EL (cell line): Measurements from ENCODE around the gene APOL2.
"Not testable (repeated sequence)": the region's sequence is repeated elsewhere in the genome, so short reads cannot be mapped to it uniquely, and the experiment has no call there.

Experiments used
- DNase-seq: peaks from one replicate; pipeline ENCODE4 v3.0.0-alpha.2; 2016

Gene APOL2

DNA sequence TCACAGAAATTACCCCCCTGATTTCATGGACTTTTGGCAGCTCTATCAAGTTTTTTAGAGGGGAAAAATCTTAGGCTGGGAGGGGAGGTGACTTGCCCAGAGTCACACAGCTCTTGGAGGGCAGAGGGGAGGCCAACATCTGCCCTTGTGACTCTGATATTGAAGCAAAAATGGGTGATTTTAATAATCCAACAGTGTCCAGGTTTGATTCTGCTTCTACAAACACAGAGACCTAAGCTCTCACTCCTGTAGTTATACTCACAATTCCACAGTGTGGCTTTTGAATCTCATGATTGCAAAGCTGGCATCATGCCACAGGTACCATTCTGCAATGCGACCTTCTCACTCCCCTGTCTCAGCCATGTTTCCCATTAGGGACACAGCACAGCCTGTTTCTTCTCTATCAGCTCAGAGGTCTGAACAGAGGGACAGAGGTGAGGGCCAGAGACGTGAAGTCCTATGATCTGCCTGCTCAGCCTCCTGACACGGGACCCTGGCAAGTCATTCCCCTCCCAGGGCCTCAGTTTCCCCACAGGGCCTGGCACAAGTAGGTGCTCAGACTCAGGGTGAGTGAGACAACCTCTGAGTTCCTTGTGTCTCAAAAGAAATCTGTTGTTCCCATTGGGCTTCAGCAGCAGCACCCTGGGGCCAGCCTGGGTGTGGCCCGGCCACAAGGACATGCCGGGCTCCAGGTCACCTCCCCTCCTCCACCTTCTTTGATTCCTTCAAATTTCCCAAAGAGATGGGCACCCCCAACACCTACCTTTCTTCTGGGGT is 766 bp downstream of the APOL2 start:
- DNase-seq, result no peak

DNA sequence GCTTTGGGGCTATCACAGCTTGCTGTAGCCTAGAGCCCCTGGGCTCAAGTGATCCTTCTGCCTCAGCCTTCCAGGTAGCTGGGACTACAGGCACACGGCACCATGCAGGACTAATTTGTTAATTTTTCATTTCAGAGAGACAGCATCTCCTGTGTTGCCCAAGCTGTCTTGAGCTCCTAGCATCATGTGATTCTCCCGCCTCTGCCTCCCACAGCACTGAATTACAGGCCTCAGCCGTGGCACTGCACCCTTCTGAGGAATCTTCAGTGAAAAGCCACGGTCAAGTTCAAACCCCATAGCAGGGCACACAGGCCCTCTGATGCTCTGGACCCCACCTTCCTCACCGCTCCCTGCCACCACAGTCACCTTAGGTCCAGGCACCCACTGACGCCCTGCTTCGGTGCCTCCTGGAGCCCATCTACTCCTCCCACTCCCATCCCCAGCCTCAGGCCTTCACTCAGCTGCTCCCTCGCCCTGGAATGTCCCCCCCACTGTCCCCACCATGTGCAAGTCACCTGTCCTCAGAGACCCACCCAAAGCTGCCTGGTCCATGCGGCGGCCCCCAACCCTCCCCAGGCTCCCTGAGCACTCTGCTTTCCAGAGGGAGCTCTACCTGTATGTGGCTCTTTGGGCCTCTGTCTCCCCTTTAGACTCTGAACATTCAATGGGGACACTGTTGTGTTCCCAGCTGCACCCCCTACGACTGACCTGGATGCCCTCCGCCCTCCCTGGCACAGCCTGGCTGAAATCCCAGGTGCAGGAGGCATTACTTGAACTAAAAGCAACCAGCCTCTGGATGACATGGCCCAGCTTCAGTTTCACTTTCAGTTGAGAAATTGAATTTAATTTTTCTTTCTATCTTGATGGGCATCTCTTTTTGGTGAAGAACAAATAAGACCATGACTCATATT is 1.6 kb downstream of the APOL2 start:
- no peak for DNase-seq

DNA sequence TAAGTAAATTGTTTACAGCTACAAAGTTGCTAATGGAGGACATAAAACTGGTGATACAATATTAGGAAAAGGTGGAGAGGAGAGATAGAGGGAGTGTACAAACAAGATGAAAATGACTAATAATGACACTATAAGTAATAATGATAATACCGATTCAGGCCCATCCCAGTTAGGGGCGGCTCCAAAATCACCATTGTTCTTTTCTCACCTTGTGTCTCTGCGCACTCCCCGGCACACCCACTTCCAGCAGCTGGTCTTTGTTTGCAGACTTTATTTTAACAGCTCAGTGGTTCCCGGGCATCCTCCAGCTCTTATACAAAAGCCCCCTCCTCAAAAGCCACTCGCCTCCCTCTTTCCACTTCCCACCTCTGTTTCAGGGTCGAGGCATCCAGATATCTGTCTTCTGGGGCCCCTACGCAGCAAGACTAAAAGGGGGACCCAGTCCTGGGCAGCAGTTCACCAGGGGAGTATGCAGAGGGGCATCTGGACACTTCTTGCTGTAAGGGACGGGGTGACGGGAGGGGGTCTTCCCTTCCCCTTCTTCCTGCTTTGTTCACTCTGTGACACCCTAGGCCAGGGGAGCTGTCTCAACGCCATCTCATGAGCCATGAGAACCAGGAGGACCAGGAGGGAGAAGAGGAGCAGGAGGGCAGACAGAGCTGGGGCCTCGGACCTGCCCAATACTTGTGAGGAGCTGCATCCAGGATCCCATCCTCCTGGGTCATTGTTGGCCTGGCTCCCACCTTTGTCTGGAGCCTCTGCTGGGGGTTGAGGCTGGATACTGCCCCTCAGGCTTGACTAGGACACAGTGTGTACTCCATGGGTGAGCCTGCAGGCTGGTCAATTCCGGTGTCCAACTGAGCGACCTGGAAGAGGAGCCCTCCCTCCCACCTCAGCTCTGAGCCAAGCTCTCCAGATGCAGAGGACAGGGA is 2.7 kb downstream of the APOL2 start:
- no peak for DNase-seq

DNA sequence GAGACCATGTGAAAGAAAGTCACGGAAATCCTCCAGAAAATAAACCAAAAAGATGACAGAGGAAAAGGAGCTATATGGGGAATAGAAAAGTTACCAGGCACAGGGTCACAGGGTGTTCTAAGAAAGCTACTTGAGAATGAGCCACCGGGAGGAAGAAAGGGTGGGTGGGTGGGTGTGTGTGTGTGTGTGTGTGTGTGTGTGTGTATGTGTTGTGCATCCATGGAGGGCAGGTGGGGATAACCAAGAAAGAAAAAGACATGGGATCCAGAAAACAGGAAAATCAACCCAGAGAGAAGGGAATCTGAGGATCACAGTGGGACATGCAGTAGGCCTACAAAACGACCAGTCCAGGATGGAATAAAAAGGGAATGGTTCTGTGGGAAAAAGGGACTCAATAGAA is 3.7 kb downstream of the APOL2 start:
- no peak for DNase-seq

DNA sequence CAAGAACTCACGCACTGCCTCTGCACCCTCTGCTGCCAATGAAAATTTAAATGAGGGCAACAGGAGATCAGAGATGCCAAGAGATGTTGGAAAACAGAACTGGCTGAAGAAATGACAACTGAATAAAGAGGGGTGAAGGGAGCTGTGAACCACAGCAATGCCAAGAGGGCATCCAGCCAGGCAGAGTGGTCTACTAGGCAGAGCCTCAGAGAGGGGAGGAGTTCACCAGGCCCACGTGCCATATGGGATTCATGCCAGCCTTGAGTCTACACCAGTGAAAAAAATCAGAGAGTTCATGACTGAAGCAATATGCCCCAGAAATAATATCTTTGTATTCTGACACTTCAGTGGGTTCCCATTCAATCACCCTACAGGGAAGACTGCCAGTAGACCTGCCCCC is 4.4 kb downstream of the APOL2 start:
- DNase-seq, result no peak

DNA sequence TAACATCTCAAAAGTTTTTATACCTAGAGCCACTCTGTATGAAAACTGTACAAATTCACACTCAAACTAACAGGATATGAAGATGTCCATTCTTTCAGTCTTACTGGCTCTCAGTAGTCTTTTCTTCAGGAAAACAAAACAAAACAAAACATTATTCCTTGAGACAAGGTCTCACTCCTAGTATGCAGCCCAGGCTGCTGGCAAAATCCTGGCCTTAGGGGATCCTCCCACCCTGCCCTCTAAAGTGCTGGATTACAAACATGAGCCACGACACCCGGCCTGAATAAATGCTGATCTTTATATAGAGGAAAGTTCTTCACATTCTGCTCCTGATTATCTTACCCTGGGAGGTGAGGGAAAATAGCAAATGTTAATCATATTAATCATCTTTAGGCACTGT is 5.1 kb downstream of the APOL2 start:
- no peak for DNase-seq

DNA sequence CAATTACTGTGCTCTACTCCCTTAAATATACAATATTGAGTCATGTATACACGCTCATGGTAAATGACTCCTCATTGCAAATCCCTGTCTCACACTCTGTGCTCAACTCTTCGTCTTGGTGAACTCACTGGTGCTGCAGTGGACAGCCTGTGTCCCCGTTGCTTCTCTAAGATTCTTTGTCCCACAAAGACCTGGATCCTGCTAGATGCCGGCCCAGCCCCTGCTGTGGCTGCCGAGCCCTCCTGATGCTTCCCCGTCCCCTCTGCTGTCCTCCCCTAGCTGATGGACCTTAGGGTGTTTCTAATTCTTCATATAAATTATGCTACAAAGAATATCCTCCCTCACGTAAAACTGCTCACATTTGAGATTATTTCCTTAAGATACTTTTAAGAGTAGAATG is 5.5 kb downstream of the APOL2 start:
- DNase-seq, result no peak

DNA sequence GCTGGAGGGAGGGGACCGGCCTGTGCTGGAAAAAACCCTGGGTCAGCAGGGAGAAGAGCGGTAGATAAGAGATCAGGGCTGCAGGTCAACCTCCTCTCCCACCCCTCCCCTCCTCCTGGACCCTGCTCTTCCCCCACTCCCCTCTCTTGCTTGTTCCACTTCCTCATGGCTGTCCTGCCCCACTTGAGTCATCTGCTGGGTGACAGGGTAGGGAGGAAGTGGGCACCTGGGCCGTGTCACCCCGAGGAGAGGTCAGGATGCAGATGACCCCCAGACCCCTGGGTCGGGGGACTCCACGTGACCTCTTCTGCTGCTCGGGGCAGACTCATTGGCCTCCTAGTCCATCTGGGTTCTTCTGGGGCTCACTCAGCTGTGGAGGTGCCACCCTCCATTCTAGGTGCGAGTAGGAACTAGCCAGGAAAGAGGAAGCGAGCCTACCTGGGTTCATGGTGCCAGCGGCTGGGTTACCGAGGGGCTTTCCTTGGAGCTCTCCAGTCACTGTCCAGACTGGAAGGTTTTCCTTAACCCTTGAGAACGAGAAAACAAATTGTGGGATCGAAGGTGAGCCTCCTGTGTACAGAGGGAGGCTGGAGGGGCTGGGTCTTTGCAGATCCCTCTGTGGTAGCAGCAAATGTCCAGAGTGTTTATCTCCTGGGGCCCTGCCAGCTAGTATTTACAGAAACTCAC is 6.5 kb downstream of the APOL2 start:
- no peak for DNase-seq

DNA sequence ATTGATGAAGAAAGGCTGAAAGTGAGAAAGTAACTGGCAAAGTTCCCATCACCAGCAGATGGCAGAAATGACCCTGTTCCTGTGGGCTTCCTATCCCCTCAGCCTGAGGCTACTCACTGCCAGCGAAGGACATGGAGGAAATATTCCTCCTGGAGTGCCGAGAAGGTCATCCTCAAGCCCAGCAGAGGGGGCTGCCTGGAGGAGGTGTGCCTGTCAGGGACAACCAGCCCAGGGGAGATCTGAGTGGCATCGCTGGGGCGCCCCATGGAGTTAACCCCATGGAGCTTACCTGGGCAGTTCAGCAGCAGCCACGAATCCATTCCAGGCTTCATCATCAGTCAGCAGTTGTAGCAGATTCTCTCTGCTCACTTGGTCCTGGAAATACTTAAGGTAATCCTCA is 8.3 kb downstream of the APOL2 start:
- DNase-seq, result not testable (repeated sequence)

DNA sequence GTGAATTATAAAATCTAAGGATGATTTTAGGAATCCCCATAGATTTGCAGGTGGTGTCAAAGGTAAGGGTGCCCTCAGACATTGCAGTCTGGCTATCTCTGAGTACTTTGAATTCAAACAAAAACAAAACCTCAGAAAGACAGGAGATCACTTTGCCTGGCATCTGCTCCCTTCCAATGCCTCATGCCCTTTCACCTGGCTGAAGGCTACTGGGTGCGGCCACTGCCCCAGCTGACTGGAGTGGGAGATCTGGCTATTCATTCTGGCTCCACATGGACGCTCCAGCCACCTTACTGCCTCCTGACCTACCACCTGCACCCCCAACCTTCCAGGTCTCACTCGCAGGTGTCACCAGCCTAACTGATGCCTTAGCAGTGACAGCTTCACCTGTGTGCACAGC is 9.7 kb downstream of the APOL2 start:
- not testable (repeated sequence) for DNase-seq

DNA sequence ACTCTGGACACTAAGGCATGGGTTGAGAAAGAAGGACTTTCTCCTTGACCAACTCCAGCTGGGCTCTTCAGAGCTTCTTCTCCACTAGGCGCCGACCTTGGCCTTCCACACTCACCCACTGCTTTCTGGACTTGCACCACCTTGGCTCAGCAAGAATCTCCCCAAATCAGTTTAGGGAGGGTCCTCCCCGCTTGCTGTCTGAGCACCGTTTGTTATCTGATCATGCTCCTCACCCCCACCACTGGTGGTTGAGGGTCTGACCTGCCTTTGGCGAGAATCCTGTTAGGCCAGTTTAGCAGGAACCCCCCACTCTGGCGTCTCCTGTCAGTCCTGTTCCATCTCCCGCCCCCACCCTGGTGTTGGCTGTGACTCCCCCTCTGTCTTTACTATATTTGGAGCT is 10.4 kb downstream of the APOL2 start:
- DNase-seq, result no peak

DNA sequence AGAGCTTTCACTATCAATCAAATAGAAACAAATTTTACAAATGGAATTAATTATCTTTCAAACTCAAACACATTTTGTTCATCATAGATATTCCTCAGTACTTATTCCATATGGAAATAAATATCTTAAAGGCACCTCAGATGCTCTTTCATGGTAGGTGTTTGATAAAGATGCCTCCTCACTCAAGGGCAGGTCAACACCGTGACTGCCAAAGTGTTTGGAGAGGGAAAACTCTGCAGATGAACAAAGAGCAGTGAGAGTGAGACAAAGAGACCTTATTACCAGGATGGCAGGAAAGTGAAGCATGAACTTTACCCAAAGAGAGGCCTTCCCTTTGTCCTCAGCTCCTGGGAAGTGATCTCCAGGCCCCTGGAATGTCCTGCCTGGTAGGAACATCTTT is 11.0 kb downstream of the APOL2 start:
- DNase-seq, result not testable (repeated sequence)

DNA sequence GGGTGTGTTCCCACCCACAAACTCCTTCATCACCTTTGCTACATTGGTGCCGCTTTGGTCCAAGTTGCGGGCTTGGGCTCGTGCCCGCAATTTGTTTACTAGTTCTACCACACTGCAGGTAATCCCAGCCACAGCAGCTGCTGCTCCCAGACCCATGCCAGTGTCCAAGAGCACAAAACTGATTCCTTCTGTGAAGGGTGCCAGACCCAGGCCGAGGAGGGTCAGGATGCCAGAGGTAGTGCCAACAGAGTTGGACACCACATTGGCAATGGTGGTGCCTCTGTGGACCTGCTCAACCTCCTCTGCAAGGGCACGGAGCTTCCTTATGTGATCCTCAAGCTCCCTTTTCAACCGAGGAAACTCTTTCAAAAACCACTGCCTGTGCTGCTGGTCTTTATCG is 11.5 kb downstream of the APOL2 start:
- DNase-seq, result no peak

DNA sequence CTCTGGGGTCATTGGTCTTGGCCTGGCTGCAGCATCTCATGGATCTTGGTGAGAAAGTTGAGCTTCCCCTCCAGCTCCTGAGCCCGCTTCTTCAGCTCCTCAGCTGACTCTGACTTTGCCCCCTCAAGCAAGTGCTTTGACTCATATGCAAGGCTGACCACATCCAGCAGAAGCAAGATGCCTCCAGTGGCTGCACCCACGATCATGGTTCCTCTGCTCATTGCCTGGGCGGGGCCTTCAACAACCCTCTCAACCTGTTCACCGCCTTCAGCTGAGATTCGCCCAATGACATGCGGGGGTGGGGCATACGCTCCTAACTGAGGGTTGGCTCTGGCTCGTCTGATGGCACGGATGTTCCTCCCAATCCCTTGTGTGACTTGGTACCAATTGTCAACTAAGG is 11.9 kb downstream of the APOL2 start:
- DNase-seq, result no peak

DNA sequence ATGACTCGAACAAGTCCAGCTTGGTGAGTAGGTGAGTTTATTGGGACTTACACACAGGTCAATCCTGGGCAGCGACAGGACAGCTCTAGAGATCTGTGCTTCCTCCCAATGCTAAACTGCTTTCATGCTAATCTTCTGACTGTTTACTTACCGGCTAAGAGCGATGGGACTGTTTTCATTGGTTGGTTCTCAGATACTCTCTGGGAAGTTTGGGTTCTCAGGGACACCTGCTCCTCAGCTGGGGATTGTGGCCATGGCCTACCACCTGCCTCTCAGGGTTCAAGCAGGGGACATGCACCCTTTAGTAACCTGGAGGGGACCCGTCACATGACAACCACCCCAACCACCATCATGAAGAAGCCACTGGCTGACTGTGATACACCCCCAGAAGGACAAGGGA is 13.1 kb downstream of the APOL2 start:
- DNase-seq, result no peak

DNA sequence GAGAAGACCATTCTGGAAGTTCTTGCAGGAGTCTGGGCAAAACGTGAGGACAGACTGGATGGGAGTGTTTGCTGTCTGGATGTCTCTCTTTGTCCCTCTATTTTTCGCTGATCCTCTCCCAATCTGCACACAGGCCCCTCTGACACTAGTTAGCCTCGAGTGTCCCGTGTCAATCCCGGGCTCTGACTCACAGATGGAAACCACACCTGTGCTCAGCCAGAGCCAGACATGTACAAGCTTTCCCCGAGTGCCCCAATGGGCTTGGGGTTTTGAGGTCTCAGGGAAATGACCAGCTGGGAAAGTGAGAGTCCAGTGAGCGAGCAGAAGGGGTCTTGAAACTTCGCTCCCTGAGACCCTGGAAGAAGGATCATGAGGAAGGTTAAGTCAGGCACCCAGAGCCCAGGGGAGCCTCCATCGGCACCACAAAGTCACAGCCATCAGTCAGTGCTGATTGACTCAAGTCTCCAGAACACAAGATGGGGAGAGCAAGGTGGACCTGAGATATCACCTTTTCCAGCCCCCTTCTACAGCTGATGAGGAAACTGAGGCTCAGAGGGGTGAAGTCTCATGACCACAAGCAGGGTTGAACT is 13.9 kb downstream of the APOL2 start:
- DNase-seq, result no peak

DNA sequence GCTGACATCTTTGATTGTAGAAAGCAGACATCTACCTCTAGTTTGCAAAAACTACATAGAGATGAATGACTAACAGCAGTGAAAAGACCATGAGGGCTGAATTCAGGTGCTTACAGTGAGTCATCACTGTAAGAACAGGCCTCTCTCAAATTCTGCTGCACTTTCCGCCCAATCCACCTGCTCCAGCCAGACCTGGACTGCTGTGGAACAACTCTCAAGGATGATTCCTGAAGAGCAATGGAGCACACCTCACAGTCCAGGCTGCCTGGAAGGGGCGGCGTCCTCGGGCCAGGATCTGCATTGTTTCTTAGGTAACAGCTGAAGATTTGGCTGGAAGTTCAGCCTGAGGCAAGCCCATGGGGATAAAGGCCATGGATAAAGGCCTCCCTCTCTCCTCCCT is 15.1 kb downstream of the APOL2 start:
- DNase-seq, result no peak

DNA sequence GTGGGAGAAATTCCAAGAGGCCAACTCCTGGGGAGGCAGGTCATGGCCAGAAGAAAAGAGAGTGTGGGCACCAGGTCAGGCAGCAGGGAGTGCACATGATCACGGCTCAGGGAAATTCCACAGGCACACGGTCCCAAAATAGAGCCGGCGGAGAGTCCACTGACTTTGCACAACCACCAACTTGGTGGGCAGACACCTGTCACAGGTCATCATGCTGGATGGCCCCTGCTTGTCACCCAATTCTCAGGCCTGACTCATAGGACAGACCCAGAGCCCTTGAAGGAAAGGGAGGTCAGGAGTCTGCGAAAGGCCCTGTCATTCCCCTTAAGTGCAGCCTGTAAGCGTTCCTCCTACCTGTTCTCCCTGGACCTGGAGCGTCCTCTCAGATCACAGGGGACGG is 15.8 kb downstream of the APOL2 start:
- DNase-seq, result no peak

DNA sequence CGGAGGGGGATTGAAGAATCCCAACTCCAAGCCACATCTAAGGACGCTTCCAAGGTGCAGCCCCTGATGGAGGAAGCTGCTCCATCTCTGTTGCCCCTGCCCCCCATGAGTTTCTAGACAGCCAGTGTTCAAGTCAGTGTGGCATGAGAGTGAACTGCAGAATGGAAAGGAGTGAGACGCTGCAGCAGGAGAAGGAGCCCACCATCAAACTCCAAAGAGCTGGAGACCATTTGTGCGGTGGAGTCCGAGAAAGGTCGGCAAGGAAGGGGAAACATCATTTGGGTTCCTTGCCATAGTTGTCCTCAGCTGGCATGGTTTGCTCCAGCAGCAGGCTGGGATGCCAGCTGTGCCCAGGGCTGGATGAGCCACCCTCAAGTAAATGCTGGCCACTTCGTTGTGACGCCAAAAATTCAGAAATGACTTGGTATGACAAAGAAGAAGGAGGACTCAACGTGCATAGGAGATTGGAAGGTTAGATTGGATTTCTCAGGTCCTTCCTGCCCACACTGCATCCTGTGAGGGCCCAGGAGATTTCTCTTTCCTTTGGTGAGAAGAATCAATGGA is 16.4 kb downstream of the APOL2 start:
- no peak for DNase-seq

DNA sequence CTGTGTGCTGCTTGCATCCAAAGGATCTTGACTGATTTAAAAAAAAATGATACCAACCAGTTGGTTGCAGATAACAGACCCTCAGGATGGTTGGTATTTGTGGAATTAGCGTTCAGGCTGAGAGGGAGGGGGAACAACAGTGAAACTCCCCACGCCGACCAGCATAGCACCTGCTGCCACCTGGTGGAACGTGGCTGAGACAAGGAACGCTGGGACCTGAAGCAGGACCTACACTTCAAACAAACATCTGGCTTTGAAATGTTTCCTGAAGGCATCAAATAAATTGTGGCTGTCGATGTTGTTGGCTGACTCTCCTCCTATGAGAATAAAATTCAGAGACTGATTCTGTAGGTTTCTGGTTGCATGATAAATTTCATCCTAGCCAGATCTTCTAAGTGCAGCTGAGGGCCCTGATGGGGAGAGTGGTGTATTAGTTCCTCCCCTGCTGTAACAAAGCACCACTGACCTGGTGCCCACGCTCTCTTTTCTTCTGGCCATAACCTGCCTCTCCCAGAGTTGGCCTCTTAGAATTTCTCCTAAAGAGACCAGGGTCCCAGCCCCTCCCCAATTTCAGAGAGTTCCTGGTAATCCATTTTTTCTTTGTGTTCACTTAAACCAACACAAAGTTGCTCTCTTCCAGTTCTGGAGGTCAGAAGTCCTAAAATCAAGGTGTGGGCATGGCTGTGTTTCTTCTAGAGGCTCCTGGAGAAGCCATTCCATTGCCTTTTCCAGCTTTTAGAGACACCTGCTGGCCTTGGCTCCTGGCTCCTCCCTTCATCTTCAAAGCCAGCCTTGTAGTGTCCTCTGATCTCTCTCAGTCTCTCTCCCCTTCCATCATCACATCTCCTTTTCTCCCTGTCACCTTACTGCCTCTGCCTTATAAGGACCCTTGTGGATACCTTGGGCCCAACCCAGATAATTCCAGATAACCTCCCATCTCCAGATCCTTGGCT is 17.3 kb downstream of the APOL2 start:
- DNase-seq, result no peak
